Peyer's patch (tissue), 4 donors: ENCODE data around the gene CNTN3. TPM values are rescaled to one million over a fixed set of nuclear protein-coding genes. Genes with fewer than 3 reads are reported as not detected.
A peak's percentile ranks its signal among the peaks of the same experiment; 100 is the strongest.

Experiments used
- DNase-seq, 3 donors: peaks; one replicate each; pipeline ENCODE4 v3.0.0-alpha.2; 2017 to 2019
- H3K27ac ChIP-seq, 4 donors: fragments of 200-600 bp; sonication (generic); one replicate each; pipeline ENCODE4 v1.5.1; 2016 to 2019
- H3K27me3 ChIP-seq, 2 donors: fragments of 200-600 bp; sonication (generic); one replicate each; pipeline ENCODE4 v1.5.1; 2019
- H3K36me3 ChIP-seq, 3 donors: fragments of 200-600 bp; sonication (generic); one replicate each; pipeline ENCODE4 v1.5.1; 2016 to 2019
- H3K4me1 ChIP-seq, 4 donors: fragments of 200-600 bp; sonication (generic); one replicate each; pipeline ENCODE4 v1.5.1; 2016 to 2019
- H3K4me3 ChIP-seq, 4 donors: fragments of 200-600 bp; sonication (generic); 1 replicate in 3 of 4; 2 replicates in 1 of 4; pipeline ENCODE4 v1.5.1; 2016 to 2019; ENCODE audit warnings: mild to moderate bottlenecking in 1 of 4
- H3K9me3 ChIP-seq, 4 donors: fragments of 200-600 bp; sonication (generic); one replicate each; pipeline ENCODE4 v1.5.1; 2016 to 2019; ENCODE audit warnings: mild to moderate bottlenecking in 1 of 4
- POLR2A ChIP-seq, 2 donors: fragments of 450-650 bp; IDR thresholded peaks; one replicate each; pipeline ENCODE4 v1.5.1; 2017; ENCODE audit warnings: antibody characterized with exemption in 2 of 2, mild to moderate bottlenecking in 2 of 2, moderate library complexity in 2 of 2
- total RNA-seq, 4 donors: library from RNA; depleted of rRNA; stranded (reverse); fragments of >200 nt; gene quantifications; one replicate each; pipeline ENCODE4 v1.1.0, GENCODE V29; 2016
- TF ChIP-seq, protein P1 (sequence below), 6 experiments: fragments of 450-650 bp in 4 of 6; fragments of 200-600 bp in 2 of 6; sonication (generic) in 1 of 6; IDR thresholded peaks; one replicate each; pipeline ENCODE4 v1.5.1; 2017 to 2019; ENCODE audit warnings: antibody characterized with exemption in 6 of 6, mild to moderate bottlenecking in 3 of 6, moderate library complexity in 1 of 6

Gene CNTN3
- total RNA-seq = 1 to 10 TPM; 1.6 to 9.4 (median 4.1) TPM

DNA sequence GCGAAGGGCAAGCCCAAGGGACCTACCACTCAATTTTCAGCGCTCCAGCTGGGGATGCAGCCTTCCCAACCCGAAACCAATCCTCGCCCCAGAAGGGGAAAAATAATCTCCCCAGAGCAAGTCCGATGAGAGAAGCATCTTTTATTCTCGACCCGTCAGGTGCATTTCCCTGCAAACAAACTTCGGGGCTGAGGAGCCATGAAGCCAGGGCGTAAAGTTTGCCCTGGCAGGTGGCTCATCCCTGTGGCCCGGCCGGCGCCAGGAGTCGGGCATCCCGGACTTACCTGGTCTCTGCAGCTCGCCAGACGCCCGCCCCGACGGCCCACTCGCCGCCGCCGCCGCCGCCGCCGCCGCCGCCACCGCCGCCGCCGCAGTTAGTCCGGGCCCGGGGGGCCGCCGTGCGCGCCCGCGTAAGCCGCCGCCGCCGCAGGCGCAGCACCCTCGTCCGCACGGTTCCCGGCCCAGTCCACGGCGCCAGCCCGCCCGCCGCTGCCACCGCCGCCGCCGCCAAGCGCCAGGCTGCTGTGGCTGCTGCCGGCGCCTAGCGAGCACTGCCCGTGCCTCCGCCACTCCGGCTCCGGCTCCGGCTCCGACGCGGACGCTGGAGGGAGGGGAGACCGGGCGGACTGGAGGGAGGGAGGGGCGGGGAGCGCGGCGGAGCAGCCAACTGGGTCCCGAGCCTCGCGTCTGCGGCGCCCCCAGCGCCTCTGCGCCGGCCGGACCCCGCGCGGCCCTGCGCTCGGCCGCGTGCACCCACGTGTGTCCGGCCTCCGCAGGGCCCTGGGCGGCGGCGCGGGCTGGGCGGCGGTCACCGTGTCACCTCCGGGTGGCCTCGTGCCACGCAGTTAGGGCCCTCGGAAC, at the start of gene CNTN3:
TSS of gene CNTN3 (minus strand) at position 553 of the 861 bp plus-strand sequence. CDS start 93,547 bp downstream, outside the sequence.
- H3K4me3 ChIP-seq = peak within 1 kb of the TSS in 3 of 4 donors; percentile 14 to 66 (median 54)
- no peaks in the 10 kb centered on the region for H3K9me3 ChIP-seq
- no peak for TF ChIP-seq POLR2A (IDR thresholded peaks at IDR 0.05)
- TF ChIP-seq, protein P1, sequence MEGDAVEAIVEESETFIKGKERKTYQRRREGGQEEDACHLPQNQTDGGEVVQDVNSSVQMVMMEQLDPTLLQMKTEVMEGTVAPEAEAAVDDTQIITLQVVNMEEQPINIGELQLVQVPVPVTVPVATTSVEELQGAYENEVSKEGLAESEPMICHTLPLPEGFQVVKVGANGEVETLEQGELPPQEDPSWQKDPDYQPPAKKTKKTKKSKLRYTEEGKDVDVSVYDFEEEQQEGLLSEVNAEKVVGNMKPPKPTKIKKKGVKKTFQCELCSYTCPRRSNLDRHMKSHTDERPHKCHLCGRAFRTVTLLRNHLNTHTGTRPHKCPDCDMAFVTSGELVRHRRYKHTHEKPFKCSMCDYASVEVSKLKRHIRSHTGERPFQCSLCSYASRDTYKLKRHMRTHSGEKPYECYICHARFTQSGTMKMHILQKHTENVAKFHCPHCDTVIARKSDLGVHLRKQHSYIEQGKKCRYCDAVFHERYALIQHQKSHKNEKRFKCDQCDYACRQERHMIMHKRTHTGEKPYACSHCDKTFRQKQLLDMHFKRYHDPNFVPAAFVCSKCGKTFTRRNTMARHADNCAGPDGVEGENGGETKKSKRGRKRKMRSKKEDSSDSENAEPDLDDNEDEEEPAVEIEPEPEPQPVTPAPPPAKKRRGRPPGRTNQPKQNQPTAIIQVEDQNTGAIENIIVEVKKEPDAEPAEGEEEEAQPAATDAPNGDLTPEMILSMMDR (IDR thresholded peaks at IDR 0.05) = no peak
- DNase-seq = peak in 1 of 3 donors; percentile 66
- no peaks in the 10 kb centered on the region for H3K36me3 ChIP-seq
- H3K27me3 ChIP-seq = no peaks in the 10 kb centered on the region
- H3K27ac ChIP-seq = no peak within 1 kb of the TSS
- no peaks in the 10 kb centered on the region for H3K4me1 ChIP-seq

DNA sequence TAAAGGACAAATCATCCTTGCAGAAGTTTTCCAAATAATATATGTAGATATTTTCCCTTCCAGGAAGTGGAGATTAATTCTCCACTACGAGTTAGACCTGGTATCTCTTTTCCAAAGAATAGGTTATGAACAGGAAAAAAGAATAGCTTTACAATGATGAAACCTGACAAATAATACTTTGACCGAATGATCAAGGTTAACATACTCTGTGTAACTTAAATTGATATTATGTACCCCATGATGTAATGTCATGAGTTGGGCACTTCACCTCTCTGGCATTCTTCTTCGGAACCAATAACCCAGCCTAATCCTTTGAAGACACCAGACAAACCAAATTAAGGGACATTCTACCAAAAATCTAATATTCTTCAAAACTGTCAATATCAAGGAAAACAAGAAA, 48.7 kb upstream of the CNTN3 start:
- no peaks in the 10 kb centered on the region for H3K4me1 ChIP-seq
- TF ChIP-seq POLR2A (IDR thresholded peaks at IDR 0.05) = no peak
- TF ChIP-seq, protein P1 (IDR thresholded peaks at IDR 0.05) = no peak
- H3K27me3 ChIP-seq = no peaks in the 10 kb centered on the region
- no peak for DNase-seq
- no peak overlapping the region for H3K27ac ChIP-seq
- H3K9me3 ChIP-seq = no peaks in the 10 kb centered on the region
- H3K36me3 ChIP-seq = no peaks in the 10 kb centered on the region
- no peak overlapping the region for H3K4me3 ChIP-seq

DNA sequence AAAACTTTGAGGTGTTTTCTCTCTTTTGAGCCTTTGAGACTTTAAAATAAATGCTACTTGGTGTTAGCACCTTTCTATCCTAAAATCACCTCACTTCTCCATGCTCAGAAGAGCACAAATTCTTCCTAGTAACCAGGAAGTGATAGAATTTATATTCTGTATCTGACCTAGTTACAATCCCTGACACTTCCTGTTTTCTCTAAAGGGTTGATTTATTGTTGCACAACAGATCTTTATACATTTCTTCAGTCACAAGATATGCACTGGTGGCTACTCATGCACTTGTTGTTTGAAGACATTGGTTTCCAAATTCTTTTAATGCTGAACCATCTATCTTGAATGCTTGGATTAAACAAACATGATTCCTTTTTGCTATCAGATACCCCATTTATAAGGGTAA, 47.2 kb upstream of the CNTN3 start:
- no peak for DNase-seq
- no peak overlapping the region for H3K27ac ChIP-seq
- no peaks in the 10 kb centered on the region for H3K27me3 ChIP-seq
- no peak overlapping the region for H3K4me3 ChIP-seq
- TF ChIP-seq, protein P1 (IDR thresholded peaks at IDR 0.05) = no peak
- no peak for TF ChIP-seq POLR2A (IDR thresholded peaks at IDR 0.05)
- H3K9me3 ChIP-seq = no peaks in the 10 kb centered on the region
- no peaks in the 10 kb centered on the region for H3K4me1 ChIP-seq
- H3K36me3 ChIP-seq = no peaks in the 10 kb centered on the region

DNA sequence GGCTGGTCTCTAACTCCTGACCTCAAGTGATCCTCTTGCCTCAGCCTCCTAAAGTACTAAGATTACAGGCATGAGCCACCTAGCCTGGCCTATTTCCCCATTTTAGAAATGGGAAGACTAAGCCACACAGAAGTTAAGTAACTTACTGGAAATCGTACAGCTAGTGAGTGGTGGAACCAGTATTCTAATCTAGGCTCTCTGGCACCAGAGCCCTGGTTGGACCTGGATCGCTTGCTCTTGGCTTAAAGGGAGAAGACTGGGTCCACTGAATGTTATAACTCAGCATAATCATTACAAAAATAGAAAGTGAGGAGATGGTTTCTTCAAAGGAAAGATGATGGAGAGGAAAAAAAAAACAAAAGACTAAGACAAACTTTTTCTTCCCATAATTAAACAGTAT, 37.4 kb upstream of the CNTN3 start:
- Histone ChIP-seq H3K4me3 (no peak overlapping the region), H3K9me3 (no peaks in the 10 kb centered on the region), H3K27me3 (no peaks in the 10 kb centered on the region), H3K27ac (no peak overlapping the region), H3K36me3 (no peaks in the 10 kb centered on the region), H3K4me1 (no peaks in the 10 kb centered on the region)
- no peak for DNase-seq
- no peak for TF ChIP-seq POLR2A (IDR thresholded peaks at IDR 0.05)
- TF ChIP-seq, protein P1 (IDR thresholded peaks at IDR 0.05) = no peak

DNA sequence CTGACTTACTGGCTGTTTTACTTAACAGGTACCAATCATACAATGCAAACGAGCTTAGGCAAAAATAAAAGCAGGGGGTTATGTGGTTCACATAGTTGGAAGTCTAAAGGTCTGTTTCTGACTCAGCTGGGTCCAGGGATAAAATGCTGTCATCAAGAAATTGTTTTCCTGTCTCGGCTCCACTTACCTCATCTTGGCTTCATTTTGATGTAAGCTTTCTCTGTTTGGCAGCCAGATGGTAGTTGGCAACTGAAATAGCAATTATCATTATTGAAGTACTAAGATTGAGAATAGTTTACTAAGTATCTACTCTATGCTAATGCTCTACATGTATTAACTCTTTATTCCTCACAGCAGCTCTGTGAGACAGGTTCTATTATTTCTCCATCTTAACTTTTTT, 36.8 kb upstream of the CNTN3 start:
- H3K36me3 ChIP-seq = no peaks in the 10 kb centered on the region
- DNase-seq = no peak
- no peak overlapping the region for H3K27ac ChIP-seq
- H3K4me3 ChIP-seq = no peak overlapping the region
- no peaks in the 10 kb centered on the region for H3K4me1 ChIP-seq
- H3K9me3 ChIP-seq = no peaks in the 10 kb centered on the region
- TF ChIP-seq, protein P1 (IDR thresholded peaks at IDR 0.05) = no peak
- TF ChIP-seq POLR2A (IDR thresholded peaks at IDR 0.05) = no peak
- no peaks in the 10 kb centered on the region for H3K27me3 ChIP-seq
